Activated CD4-positive, alpha-beta T cell treated with anti-CD3 and anti-CD28 coated beads, Interleukin-2, amount 10 ng/mL, durations not matched to agents 24 days and 14 days (primary cell): Measurements from ENCODE around the gene FKBP1A. TPM values are rescaled to one million over a fixed set of nuclear protein-coding genes. Genes with fewer than 3 reads are reported as not detected.

Experiments
- total RNA-seq: library from RNA; stranded (reverse); gene quantifications from 2 replicates; pipeline ENCODE4 v1.2.3, GENCODE V29; 2022

Gene FKBP1A
- total RNA-seq, 1 donor from 2014 or later, result 292 TPM

Other genes with a start within 250 kb of the FKBP1A start
- 1.6 and 1.9 TPM in 2 replicates for gene TMEM74B, start 208.1 kb downstream of the FKBP1A start, total RNA-seq
- 0.12 TPM in 1 of 2 replicates, not detected in the other for gene C20orf202, start 189.6 kb downstream of the FKBP1A start, total RNA-seq
- not detected in 2 replicates for gene RAD21L1, start 167.0 kb downstream of the FKBP1A start, total RNA-seq
- gene SNPH, start 126.8 kb downstream of the FKBP1A start, total RNA-seq, result 1.7 and 1.8 TPM in 2 replicates
- gene SDCBP2, start 63.9 kb downstream of the FKBP1A start, total RNA-seq, result 2.0 and 3.0 TPM in 2 replicates
- 101 and 109 TPM in 2 replicates for gene NSFL1C, start 73.8 kb upstream of the FKBP1A start, total RNA-seq
- not detected in 2 replicates for gene SIRPB2, start 98.4 kb upstream of the FKBP1A start, total RNA-seq
- gene SIRPD, start 164.7 kb upstream of the FKBP1A start, total RNA-seq, result not detected in 2 replicates
- 0.82 and 2.8 TPM in 2 replicates for gene SIRPB1, start 227.0 kb upstream of the FKBP1A start, total RNA-seq